ENCODE results near the gene HEXA. TPM values are rescaled to one million over a fixed set of nuclear protein-coding genes. Genes with fewer than 3 reads are reported as not detected.

HEXA gene
- total and polyA plus RNA-seq, 4 donors = 38.1 to 69.0 (median 52.7) TPM

DNA sequence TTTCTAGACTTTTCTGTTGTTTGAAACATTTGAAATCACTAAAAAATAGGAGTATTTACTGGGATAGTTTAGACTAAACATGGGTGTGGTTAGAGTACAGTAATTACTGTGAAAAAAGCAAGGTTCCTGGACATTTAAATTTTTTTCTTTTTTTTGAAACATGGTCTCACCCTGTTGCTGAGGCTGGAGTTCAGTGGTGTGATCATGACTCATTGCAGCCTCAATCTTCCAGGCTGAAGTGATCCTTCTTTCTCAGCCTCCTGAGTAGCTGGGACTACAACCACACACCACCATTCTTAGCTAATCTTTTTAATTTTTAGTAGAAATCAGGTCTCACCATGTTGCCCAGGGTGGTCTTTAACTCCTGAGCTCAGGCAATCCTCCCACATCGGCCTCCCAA, 35.4 kb downstream of the HEXA start:
- no peak overlapping the region for H3K27ac ChIP-seq (ENCODE audit: low read depth in 1 of 2, low read length in 2 of 2)
- 98% methylated on average over 1 of the region's 1 CpG for WGBS
- DNase-seq (ENCODE audit: low spot score) = no peak
- no peak for TF ChIP-seq NR2F2 (IDR thresholded peaks at IDR 0.05)
- TF ChIP-seq, protein P1, sequence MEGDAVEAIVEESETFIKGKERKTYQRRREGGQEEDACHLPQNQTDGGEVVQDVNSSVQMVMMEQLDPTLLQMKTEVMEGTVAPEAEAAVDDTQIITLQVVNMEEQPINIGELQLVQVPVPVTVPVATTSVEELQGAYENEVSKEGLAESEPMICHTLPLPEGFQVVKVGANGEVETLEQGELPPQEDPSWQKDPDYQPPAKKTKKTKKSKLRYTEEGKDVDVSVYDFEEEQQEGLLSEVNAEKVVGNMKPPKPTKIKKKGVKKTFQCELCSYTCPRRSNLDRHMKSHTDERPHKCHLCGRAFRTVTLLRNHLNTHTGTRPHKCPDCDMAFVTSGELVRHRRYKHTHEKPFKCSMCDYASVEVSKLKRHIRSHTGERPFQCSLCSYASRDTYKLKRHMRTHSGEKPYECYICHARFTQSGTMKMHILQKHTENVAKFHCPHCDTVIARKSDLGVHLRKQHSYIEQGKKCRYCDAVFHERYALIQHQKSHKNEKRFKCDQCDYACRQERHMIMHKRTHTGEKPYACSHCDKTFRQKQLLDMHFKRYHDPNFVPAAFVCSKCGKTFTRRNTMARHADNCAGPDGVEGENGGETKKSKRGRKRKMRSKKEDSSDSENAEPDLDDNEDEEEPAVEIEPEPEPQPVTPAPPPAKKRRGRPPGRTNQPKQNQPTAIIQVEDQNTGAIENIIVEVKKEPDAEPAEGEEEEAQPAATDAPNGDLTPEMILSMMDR (IDR thresholded peaks at IDR 0.05; ENCODE audit: low read depth, low read length, missing input control) = no peak
- no peak for TF ChIP-seq TAF1 (conservative IDR thresholded peaks at IDR 0.05)
- no peak for TF ChIP-seq HNF4G (IDR thresholded peaks at IDR 0.05)
- no peaks in the 10 kb centered on the region for H3K27me3 ChIP-seq (ENCODE audit: control insufficient read depth in 4 of 4, insufficient read depth in 4 of 4, low read length in 3 of 4)
- no peaks in the 10 kb centered on the region for H3K4me1 ChIP-seq (ENCODE audit: control insufficient read depth in 4 of 4, insufficient read depth in 4 of 4, low read length in 3 of 4)
- H3K9ac ChIP-seq (ENCODE audit: low read depth in 1 of 2, low read length in 2 of 2) = no peak overlapping the region
- no peaks in the 10 kb centered on the region for H3K9me3 ChIP-seq (ENCODE audit: control insufficient read depth in 4 of 4, low read length in 3 of 4)
- H3K36me3 ChIP-seq (ENCODE audit: control insufficient read depth in 4 of 4, insufficient read depth in 3 of 4, low read depth in 1 of 4, low read length in 3 of 4) = peaks cover 7 to 34% (median 16%) of the 10 kb centered on the region in 4 donors
- H3K4me3 ChIP-seq (ENCODE audit: low read depth in 1 of 3, low read length in 3 of 3) = no peak overlapping the region

GRCh38 chr15:72339777-72340177, 36.0 kb downstream of the HEXA start:
- no peak for DNase-seq (ENCODE audit: low spot score)
- TF ChIP-seq REST (IDR thresholded peaks at IDR 0.05) (no peak), SP1 (IDR thresholded peaks at IDR 0.05) (no peak), TAF1 (conservative IDR thresholded peaks at IDR 0.05) (no peak), HNF4A (conservative IDR thresholded peaks at IDR 0.05) (no peak), GABPA (IDR thresholded peaks at IDR 0.05 in 1 of 2, conservative IDR thresholded peaks at IDR 0.05 in 1 of 2) (no peak), NR2F2 (IDR thresholded peaks at IDR 0.05) (no peak), HNF4G (IDR thresholded peaks at IDR 0.05) (no peak), YY1 (IDR thresholded peaks at IDR 0.05) (no peak), EGR1 (IDR thresholded peaks at IDR 0.05; ENCODE audit: low read depth in 2 of 2) (no peak), ZBTB33 (IDR thresholded peaks at IDR 0.05) (no peak), FOXA1 (IDR thresholded peaks at IDR 0.05) (no peak), JUND (IDR thresholded peaks at IDR 0.05) (no peak), RXRA (IDR thresholded peaks at IDR 0.05) (no peak), RAD21 (IDR thresholded peaks at IDR 0.05) (no peak)
- TF ChIP-seq, protein P2, sequence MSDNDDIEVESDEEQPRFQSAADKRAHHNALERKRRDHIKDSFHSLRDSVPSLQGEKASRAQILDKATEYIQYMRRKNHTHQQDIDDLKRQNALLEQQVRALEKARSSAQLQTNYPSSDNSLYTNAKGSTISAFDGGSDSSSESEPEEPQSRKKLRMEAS (IDR thresholded peaks at IDR 0.05) = no peak
- TF ChIP-seq, protein P1 (IDR thresholded peaks at IDR 0.05; ENCODE audit: low read depth, low read length, missing input control) = no peak

More at GRCh38 chr15:72339777-72340177, 36.0 kb downstream of the HEXA start:
- Histone ChIP-seq H3K27me3 (ENCODE audit: control insufficient read depth in 4 of 4, insufficient read depth in 4 of 4, low read length in 3 of 4) (no peaks in the 10 kb centered on the region), H3K4me1 (ENCODE audit: control insufficient read depth in 4 of 4, insufficient read depth in 4 of 4, low read length in 3 of 4) (no peaks in the 10 kb centered on the region), H3K27ac (ENCODE audit: low read depth in 1 of 2, low read length in 2 of 2) (no peak overlapping the region), H3K4me3 (ENCODE audit: low read depth in 1 of 3, low read length in 3 of 3) (no peak overlapping the region), H3K9me3 (ENCODE audit: control insufficient read depth in 4 of 4, low read length in 3 of 4) (no peaks in the 10 kb centered on the region), H3K36me3 (ENCODE audit: control insufficient read depth in 4 of 4, insufficient read depth in 3 of 4, low read depth in 1 of 4, low read length in 3 of 4) (peaks cover 5 to 28% (median 11%) of the 10 kb centered on the region in 4 donors), H3K9ac (ENCODE audit: low read depth in 1 of 2, low read length in 2 of 2) (no peak overlapping the region)
- WGBS = 75% methylated on average over 3 of the region's 3 CpGs
